ENCODE data around the gene FAM193B.

DNA sequence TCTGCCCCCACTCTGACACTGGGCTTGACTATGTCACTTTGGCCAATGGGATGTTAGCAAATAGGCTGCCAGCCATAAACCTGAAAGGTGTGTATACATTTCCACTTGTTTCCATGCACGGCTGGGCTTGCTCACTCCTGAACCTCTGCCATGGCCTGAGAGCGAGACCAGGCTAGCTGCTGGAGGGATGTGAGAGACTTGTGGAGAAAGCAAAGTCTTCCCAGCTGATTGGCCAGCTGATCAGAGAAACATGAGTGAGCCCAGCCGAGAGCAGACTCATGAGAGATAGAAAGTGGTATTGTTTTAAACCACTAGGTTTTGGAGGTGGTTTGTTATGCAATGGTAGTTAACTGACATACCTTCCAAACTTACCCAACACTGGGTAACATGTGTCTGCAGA, 13.9 kb downstream of the FAM193B start:
- TF ChIP-seq, protein P1, sequence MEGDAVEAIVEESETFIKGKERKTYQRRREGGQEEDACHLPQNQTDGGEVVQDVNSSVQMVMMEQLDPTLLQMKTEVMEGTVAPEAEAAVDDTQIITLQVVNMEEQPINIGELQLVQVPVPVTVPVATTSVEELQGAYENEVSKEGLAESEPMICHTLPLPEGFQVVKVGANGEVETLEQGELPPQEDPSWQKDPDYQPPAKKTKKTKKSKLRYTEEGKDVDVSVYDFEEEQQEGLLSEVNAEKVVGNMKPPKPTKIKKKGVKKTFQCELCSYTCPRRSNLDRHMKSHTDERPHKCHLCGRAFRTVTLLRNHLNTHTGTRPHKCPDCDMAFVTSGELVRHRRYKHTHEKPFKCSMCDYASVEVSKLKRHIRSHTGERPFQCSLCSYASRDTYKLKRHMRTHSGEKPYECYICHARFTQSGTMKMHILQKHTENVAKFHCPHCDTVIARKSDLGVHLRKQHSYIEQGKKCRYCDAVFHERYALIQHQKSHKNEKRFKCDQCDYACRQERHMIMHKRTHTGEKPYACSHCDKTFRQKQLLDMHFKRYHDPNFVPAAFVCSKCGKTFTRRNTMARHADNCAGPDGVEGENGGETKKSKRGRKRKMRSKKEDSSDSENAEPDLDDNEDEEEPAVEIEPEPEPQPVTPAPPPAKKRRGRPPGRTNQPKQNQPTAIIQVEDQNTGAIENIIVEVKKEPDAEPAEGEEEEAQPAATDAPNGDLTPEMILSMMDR (IDR thresholded peaks at IDR 0.05; ENCODE audit: low read depth, low read length, poor library complexity, severe bottlenecking): no peak
- TF ChIP-seq EZH2phosphoT487 (IDR thresholded peaks at IDR 0.05; ENCODE audit: borderline replicate concordance, low read length): no peak
